CD4-positive, alpha-beta T cell treated with Interleukin-4 for 4 hours (primary cell): ENCODE measurements around the gene UBE3C.
"Not testable (repeated sequence)": the region's sequence is repeated elsewhere in the genome, so short reads cannot be mapped to it uniquely, and the experiment has no call there.

Source experiments
- DNase-seq: peaks from one replicate; pipeline ENCODE4 v3.0.0-alpha.2; 2020

The UBE3C gene

DNA sequence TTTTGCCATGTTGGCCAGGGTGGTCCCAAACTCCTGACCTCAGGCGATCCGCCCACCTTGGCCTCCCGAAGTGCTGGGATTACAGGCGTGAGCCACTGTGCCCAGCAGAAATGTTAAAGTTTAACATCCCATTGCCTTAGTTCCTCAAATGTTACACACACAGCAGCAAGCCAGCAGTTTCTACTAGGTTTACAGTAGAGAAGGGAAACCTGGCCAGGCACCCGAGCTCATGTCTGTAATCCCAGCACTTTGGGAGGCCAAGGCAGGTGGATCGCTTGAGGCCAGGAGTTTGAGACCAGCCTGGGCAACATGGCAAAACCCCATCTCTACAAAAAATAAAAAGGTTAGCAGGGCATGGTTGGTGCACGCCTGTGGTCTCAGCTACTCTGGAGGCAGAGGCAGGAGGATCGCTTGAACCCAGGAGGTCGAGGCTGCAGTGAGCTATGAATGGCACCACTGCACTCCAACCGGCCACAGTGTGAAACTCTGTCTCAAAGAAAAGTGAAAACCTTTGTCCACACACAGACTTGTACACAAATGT is 135.4 kb downstream of the UBE3C start:
- DNase-seq, result not testable (repeated sequence)

- DNase-seq, result no peak
Measured at GRCh38 chr7:157274991-157275427, 136.3 kb downstream of the UBE3C start.

DNA sequence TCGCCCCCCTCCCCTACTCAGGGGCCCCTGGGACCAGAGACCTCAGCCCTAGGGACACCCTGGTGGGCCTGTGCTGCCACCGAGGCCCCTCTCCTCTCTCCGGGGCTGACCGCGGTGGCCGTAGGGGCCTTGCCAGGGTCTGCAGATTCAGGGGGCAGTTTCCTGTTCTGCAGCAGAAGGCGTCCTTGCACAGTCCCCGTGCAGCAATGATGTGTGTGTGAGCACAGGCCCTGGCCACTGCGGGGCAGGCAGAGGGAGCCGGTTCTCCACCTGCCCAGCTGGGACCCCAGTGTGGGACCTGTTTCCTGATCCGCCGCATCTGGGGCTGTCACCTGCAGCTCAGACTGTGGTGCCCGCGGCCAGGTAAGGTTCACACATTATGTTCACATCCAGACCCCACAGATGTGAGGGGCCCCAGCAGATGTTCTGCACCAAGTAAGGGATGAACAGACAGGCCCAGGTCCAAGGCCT is 137.4 kb downstream of the UBE3C start:
- DNase-seq, result no peak

DNA sequence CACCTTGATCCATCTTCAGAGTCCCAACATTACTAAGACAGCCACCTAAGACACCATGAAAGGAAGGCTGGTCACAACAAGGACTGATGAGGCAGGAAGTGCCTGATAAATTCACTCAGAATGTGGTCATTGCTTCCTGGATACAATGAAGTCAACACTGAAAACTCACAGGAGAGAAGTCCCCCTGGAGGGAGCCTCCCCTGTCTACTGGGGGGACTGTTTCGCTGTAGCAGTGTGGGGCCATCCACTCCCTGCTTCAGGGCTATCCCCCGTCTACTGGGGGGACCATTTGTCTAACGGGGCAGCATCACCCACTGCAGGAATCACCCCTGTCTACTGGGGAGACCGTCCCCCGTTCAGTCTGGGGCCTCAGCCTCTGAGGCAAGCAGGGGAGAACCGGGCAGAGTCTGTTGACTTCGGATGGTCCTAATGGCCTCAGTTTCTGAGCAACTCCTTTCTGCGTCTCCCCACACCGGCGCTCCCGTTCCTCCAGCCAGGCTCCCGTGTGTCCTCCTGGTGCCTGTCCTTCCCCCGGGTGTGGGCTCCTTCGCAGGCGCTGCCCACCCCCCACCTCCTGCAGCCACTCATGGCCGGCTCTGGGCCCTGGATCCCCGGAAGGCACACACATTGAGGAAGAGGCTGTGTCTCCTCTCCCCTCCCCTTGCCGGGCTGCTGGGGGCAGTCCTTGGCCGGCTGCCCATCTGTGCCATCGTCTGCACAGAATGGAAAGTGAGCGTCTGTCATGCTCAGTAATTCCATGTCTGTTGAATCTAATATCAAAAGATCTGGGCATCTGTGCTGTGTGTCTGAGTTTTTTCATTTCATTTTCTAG is 138.2 kb downstream of the UBE3C start:
- DNase-seq, result peak; percentile 43

GRCh38 chr7:157277568-157277967 is 138.8 kb downstream of the UBE3C start:
- not testable (repeated sequence) for DNase-seq

DNA sequence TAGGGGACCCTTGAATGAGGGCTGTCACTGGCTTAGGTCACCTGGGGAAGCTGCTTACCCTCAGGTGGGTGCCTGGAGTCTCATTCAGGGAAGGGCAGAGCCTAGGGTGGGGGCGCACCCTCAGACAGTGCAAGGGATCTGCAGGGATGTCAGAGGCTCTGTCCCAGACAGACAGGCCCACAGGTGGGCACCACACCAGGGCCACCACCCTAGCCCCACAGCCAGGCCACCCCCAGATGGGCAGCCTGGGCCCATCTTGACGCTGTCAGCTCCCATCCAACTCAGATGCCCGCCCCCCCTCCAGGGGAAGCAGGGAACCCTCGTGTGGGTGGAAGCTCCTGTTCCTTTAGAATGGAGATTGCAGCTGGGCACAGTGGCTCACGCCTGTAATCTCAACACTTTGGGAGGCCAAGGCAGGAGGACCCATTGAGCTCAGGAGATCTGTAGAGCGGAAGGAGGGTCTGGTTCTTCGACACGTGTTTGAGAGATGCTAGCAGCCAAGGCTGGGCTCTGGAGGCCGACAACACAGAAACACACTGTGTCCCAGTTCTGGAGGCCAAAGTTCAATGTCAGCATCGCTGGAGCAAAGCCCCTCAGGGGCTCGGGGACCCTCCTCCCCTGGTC is 139.6 kb downstream of the UBE3C start:
- DNase-seq, result no peak

DNA sequence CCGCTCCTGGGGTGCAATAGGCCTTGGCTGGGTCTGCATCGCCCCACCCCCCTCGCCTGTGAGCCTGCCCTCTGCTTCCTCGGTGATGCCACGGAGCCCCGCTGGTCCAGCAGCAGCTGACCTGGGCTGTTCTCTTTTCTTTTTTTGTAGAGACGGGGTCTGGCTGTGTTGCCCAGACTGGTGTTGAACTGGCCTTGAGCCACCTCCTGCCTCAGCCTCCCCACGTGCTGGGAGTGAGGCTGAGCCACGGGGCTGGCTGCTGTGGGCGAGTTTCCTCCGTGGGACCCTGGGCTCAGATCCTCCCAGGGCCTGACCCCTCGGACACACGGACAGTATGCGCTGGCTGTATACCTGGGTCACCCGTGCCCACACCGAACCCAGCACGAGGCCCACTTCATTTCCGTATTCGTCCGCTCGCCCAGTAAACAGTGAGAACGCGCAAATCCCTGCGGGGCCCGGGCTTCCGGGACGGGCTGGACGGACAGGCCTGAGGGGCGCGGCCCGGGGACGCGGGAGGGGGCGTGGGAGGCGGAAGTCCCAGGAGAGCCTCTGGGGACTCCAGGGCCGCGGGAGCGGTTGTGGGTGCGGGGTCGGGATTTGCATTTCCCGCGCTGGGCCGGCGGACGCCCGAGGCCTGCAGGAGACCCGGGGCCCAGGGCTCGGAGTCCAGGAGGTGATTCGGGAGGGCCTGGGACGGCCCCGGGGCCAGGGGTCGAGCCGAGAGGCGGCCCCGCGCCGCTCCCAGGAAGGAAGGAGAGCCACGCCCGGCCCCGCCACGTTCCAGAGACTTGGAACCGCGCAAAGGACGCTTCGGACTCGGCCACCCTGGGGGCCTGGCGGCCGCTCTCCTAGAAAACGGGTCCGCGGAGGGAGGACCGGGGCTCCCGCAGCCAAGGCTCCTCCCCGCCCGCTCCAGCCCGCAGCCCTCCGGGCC is 140.3 kb downstream of the UBE3C start:
- no peak for DNase-seq

- DNase-seq, result no peak
Measured at GRCh38 chr7:157279741-157280215, 141.1 kb downstream of the UBE3C start.

DNA sequence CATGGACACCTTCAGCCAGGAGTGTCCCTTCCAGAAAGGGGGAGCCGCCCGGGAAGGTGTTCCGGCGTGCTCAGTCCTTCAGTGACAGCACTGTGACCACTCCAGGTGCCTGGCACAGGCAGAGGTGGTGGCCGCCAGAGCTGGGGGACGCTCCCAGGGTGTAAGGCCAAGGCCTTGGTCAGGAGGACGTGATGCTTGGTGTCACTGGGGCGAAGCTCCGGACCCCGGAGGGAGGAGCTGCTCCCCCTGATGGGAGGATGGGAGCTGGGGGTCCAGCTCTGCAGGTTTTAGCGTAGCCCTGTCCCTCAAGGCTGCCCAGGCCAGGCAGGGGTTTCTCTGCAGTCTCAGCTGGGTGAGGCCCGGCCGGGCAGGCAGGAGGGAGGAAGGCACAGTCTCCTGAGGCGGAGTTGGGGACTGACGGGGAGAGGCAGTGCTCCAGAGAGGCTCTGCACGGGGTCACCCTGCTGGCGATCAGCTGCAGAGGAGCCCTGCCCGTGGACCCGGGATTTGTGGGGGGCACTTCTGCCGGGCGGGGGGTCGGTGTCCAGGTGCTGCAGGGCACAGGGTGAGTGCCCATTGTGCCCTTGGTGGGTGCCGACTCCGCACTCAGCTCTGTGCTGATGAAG is 141.6 kb downstream of the UBE3C start:
- no peak for DNase-seq

DNA sequence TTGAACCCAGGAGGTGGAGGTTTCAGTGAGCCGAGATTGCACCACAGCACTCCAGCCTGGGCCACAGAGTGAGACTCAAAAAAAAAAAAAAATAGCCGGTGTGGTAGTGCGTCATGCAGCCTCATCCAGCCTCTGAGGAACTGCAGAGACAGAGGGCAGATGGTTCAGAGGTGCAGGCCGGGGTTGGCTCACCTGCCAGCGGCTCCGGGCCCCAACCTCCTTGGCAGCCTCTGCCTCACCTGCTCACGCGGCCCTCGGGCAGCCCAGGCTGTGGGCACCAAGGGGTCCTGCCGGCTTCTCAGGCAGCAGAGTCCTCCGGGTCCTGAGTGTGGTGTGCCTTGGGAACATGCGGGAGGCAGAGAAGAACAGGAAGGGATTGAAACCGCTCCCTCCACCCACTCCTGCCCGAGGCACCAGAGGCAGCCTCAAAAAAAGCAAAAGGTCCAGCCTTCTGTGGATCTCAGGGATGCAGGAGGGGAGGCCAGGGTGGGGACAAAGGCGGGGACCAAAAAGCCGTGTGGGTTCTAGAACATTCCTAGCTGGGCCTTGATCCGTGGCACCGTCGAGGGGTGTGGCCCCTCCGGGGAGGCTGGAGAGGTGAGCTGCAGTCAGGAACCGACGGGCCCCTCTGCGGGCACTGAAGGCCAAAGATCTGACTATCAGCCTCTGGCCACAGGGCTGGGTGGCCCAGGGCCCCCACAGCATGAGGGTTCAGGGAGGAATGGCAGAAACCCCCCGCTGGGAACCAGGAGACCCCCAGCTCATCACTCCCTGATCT is 142.7 kb downstream of the UBE3C start:
- no peak for DNase-seq

DNA sequence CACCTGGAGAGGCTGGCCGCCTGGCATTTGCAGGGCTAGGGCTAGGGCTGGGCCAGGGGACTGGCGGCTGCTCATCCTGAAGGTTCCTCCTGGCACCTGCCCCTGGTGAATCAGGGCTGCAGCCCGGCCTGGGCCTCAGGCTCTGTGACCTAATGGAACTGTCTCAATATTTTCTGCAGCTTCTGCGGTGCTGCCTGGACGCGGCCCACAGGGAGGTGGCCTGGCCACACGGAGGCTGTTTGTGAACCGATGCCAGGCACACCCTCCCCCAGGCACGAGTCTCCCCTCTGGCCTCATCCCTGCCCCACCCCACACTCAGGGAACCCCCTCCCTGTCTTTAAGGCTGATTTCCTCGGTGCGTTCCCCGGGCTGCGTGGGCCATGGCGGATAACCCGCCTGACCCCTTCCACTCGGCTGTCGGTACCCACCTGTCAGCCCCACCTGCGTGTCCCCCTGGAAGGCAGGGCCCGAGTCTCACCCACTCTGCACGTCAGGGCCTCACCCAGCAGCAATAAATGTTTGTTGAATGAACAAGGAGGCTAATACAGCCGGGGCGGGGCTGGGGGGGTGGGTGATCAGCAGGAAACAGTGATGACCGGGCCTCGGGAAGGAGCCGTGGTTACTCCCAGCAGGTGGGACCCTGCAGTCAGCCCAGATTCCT is 143.5 kb downstream of the UBE3C start:
- DNase-seq, result no peak

- no peak for DNase-seq
Measured at GRCh38 chr7:157284229-157285014, 145.7 kb downstream of the UBE3C start.

DNA sequence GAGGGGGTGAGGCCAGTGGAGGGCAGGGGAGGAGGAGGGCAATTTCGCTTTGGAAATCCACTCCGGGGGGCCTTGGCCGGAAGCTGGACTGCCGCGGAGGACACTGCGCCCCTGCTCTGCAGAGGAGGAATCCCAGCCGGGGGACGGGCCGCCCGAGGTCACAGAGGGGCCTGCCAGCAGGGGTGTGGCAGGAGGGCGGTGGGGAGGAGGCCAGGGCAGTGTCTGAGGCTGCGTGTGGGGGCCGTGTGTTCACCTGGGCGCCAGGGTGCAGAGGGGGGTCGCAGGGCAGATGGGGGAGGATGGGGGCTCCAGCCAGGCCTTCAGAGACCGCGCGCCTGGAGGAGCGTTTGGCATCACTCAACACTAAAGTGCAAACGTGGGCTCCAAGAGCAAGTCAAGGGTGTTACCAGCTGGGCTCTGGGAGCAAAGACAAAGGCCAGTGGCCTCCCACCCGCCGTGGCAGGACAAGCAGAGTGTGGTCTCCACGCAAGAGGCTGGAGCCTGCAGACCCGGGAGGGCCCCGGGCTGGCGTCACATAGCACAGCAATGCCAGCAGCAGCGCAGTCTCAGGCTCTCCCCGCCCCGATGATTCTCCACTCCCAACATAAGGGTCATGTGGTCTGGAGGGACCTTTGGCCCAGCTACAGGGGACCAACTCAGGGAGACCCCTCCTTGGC is 152.8 kb downstream of the UBE3C start:
- DNase-seq, result no peak

GRCh38 chr7:157292258-157292657 is 153.5 kb downstream of the UBE3C start:
- DNase-seq, result no peak

DNA sequence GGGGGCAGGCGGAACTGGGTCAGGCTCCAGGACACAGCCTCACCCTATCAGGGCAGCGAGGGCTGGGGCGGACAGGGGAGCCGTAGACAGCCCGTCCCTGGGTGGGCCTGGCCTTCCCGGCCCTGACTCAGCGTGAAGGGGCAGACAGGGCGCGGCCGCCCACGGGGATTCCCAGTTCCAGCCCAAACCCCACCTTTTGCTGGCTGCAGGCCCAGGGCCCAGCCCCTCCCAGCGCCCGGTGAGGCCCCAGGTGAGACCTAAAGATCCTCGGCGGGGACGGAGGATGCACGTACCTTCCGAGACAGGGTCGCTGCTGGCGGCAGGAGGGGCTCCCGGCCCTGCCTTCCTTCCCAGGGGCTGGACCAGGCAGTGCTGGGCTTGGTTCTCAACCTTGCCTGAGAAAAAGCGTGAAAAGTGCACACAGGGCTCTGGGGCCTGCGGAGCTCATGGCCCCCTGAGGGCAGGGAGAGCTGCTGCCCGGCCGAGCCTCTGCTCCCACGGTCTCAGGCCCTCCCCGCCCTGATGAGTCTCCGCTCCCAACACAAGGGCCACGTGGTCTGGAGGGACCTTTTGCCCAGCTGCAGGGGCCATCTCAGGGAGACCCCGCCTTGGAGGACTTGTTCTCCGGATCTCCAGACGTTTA is 154.2 kb downstream of the UBE3C start:
- DNase-seq, result no peak

DNA sequence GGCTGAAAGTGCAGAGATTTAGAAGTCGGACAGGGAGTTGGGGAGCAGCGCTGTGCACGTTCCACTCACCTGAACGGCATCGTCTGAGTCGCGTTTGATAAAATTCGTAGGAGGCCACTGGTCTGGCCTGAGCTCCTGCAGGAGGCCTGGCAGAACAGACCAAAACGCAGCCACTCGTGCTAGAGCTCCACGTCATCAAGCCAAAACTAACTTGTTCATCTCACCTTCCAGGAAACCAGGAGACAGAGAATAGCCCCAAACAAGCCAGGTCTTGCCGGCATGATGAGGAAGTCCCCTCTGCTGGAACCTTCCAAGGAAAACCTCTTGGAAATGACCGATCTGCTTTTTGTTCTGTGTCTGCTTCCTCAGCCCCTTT is 154.7 kb downstream of the UBE3C start:
- DNase-seq, result no peak

DNA sequence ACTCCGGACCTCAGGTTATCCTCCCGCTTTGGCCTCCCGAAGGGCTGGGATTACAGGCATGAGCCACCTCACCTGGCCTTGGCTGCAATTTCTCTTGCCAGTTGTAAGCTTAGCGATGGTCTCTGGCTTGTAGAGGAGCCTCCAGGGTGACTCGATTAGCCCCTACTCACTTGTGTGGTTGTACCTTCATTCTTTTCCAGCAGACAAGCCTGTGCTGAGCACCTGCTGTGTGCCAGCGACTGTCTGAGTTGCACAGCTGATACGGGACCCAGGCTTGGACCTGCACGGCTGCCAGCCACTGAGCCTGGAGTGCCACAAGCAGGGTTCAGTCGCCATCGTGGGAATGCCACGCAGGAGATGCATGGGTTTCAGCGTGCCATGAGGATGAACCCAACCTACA is 156.0 kb downstream of the UBE3C start:
- DNase-seq, result no peak

DNA sequence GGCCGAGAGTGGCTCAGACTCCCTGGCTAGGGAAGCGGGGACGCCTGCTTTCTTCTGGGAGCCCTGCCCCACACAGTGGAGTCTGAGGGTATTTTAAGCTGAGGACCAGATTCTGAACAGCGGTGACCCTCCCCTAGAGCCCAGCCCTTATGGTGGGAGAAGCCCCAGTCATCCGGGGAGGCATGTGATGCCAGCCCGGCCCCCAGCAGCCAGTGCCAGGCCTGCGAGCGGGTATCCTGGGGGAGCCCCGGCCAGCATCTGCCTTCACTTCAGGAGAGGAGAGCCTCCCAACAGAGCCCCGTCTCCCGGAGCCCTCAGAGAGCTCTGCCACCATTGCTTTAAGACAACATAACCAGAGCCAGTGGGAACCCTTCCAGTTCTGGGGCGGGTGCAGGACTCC is 156.6 kb downstream of the UBE3C start:
- no peak for DNase-seq

DNA sequence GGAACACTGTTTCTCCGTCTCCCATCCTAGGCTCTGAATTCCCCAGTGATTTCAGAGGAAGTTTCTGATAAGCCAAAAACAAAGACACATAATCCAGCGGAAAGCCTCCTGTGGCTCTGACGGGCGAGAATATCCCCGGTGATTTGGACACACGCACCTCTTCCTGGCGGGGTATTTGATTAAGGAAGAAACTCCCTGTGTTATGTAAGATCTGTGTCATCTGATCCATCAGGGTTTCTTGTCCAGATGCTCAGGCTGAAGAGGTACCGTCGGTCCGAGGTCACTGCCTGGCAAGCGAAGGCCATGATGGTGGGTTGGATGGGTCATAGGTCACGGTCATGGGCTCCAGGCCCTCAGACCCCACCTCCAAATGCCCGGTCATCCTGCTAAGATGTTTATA is 158.5 kb downstream of the UBE3C start:
- no peak for DNase-seq
